GM12874 (cell line): ENCODE measurements around the gene SEC22C.
A peak's percentile ranks its signal among the peaks of the same experiment; 100 is the strongest.

Source experiments
- TF ChIP-seq, protein P1 (sequence below): IDR thresholded peaks from 2 replicates; pipeline ENCODE4 v1.5.1; 2011; ENCODE audit warnings: low read depth, mild to moderate bottlenecking, control low read depth, low read length, moderate library complexity; ENCODE audit not compliant: insufficient read depth

SEC22C gene

DNA sequence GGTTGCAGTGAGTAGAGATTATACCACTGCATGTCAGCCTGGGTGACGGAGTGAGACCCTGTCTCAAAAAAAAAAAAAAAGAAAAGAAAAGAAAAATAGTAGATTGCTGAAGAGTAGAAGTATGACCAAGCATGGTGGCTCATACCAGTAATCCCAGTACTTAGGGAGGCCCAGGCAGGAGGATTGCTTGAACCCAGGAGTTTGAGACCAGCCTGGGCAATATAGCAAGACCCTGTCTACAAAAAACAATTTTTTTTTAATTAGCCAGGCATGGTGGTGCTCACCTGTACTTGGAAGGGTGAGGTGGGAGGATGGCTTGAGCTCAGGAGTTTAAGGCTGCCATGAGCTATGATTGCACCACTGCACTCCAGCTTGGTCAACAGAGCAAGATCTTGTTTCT, 21.2 kb upstream of the SEC22C start:
- TF ChIP-seq, protein P1, sequence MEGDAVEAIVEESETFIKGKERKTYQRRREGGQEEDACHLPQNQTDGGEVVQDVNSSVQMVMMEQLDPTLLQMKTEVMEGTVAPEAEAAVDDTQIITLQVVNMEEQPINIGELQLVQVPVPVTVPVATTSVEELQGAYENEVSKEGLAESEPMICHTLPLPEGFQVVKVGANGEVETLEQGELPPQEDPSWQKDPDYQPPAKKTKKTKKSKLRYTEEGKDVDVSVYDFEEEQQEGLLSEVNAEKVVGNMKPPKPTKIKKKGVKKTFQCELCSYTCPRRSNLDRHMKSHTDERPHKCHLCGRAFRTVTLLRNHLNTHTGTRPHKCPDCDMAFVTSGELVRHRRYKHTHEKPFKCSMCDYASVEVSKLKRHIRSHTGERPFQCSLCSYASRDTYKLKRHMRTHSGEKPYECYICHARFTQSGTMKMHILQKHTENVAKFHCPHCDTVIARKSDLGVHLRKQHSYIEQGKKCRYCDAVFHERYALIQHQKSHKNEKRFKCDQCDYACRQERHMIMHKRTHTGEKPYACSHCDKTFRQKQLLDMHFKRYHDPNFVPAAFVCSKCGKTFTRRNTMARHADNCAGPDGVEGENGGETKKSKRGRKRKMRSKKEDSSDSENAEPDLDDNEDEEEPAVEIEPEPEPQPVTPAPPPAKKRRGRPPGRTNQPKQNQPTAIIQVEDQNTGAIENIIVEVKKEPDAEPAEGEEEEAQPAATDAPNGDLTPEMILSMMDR = no peak

GRCh38 chr3:42601896-42602581, 20.3 kb upstream of the SEC22C start:
- TF ChIP-seq, protein P1 = 0 out of 2 replicates have a peak, but pooled peaks have one; percentile 13

DNA sequence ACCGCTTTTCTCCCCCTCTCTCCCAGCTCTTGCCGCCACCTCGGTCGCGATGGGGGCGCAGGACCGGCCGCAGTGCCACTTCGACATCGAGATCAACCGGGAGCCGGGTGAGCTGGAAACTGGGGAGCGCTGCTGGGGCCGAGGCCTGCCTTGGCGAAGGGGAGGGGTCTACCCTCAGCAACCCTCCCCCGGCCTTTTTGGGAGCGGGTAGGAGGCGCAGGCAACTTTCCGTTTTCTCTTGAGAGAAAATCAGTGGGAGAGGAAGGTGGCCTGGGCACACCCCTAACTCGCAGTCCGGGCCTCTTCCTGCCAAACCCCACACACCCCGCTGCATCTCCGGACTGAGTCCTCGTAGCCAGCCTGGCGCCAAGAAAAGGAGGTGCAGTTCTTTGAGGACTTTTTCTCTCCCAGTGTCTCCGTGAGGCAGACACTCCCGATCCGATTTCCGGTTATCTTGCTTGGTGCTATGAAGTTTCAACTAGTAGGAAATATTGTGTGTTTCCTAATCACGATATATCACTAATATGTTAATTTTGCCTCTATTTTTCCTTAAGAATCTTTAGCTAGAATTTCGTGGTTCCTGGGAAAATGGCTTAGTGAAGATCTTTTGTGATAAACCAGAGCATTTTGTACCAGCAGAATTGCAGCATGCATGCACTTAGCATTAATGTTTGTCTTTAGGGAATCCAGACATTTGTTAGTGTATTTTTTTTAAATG, 19.4 kb upstream of the SEC22C start:
- TF ChIP-seq, protein P1 = 0 out of 2 replicates have a peak, but pooled peaks have one; percentile 6

DNA sequence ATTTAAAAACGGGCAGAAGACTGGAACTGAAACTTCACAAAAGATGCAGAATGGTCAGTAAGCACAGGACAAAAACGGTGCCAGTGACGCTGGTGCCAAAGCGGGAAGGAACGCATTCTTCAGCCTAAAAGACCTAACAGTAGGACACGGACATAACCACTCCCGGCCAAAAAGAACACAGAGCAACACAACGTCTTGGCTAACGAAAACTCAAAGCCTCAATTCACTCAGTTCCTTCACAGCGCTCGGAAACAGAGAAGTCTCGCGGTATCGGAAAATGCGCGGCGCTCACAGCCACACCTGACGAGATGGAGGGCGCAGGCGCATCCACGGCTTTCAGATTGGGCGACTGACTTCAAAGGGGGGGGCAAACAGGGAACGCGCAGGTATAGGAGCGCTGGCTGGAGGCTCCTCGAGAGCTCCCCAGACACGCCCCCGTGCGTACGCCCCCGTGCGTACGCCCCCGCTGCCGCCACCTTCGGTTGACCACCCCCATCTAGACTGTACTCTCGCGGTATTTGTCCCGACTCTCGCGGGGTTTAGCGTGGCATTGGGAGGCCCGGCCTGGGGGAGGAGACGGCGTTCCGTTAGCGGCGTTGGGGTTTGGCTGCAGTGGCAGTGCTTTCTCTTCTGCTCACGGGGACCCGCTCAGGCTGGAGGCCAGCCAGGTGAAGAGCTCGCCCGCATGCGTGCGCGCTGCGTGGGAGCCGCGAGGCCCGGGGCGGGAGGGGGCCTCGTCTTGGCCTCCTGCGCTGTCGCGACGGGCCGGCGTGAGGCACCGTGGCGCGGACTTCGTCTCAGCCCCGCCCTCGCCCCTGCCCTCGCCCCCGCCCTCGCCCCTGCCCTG, 18.6 kb upstream of the SEC22C start, which contains the start of gene NKTR:
Gene NKTR (plus strand): TSS at position 576 of the 847 bp plus-strand sequence. CDS start 321 bp downstream, outside the sequence.
- TF ChIP-seq, protein P1 = no peak

DNA sequence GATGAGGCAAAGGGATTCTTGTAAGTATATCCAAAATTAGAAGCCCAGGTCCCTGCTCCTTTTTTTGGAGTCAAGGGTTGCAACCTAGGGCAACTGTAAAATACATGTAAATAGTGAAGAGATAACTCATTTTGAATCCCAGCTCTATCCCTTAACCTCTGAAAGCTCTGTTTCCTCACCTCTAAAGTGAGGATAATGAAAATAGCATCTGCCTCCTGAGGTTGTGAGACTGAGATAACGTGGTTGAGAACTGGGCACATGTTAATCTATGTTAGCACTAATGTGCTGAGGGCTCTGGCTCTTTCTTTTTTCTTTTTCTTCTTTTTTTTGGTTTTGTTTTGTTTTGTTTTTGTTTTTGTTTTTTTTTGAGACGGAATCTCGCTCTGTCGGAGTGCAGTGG, 13.9 kb upstream of the SEC22C start:
- TF ChIP-seq, protein P1 = no peak

GRCh38 chr3:42593635-42594034, 11.9 kb upstream of the SEC22C start:
- TF ChIP-seq, protein P1 = no peak

- TF ChIP-seq, protein P1 = no peak
These were observed 10.0 kb upstream of the SEC22C start for GRCh38 chr3:42591811-42592210.
